Progenitor cell of endocrine pancreas (in vitro differentiated cells): ENCODE results near the gene IZUMO2. TPM values are rescaled to one million over a fixed set of nuclear protein-coding genes. Genes with fewer than 3 reads are reported as not detected.

Experiments used
- DNase-seq: peaks from one replicate; pipeline ENCODE4 v3.0.0; 2021; ENCODE audit warnings: low spot score; ENCODE audit not compliant: unreplicated experiment
- H3K27ac Mint-ChIP-seq: 2 replicates; pipeline ENCODE4 v1.8.0; 2021; ENCODE audit warnings: mild to moderate bottlenecking, moderate library complexity, mixed read lengths
- H3K27me3 Mint-ChIP-seq: 2 replicates; pipeline ENCODE4 v1.8.0; 2021; ENCODE audit warnings: mixed read lengths
- H3K36me3 Mint-ChIP-seq: 2 replicates; pipeline ENCODE4 v1.8.0; 2022; ENCODE audit warnings: mixed read lengths; ENCODE audit not compliant: insufficient read depth
- H3K4me1 Mint-ChIP-seq: 2 replicates; pipeline ENCODE4 v1.8.0; 2021; ENCODE audit warnings: low read depth, mixed read lengths
- H3K4me3 Mint-ChIP-seq: 2 replicates; pipeline ENCODE4 v1.8.0; 2021; ENCODE audit warnings: low read depth, mild to moderate bottlenecking, moderate library complexity, mixed read lengths
- H3K9me3 Mint-ChIP-seq: 2 replicates; pipeline ENCODE4 v1.8.0; 2021; ENCODE audit warnings: low read depth, mixed read lengths
- total RNA-seq: library from RNA; stranded (reverse); gene quantifications from 2 replicates; pipeline ENCODE4 v1.2.1, GENCODE V29; 2021
- TF ChIP-seq, protein P1 (sequence below): fragments of 200-600 bp; sonication (generic); IDR thresholded peaks from one replicate; pipeline ENCODE4 v1.5.0; 2021; ENCODE audit warnings: antibody characterized with exemption, mild to moderate bottlenecking; ENCODE audit not compliant: unreplicated experiment

The IZUMO2 gene
- total RNA-seq, 1 donor from 2014 or later: not detected

DNA sequence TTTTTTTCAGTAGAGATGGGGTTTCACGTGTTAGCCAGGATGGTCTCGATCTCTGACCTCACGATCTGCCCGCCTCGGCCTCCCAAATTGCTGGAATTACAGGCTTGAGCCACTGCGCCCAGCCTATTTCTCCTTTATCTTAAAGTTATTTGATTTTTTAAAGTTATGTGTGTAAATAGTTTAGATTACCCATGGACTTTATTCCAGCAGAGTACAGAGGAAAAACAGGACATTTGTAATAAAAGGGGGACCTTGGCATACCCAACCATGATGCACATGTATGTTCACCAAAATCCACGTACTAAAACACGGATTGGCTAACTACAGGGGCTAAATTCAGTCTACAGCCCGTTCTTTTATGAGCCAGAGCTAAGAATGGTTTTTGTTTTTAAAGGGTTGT lies 13.7 kb upstream of the IZUMO2 start:
- TF ChIP-seq, protein P1, sequence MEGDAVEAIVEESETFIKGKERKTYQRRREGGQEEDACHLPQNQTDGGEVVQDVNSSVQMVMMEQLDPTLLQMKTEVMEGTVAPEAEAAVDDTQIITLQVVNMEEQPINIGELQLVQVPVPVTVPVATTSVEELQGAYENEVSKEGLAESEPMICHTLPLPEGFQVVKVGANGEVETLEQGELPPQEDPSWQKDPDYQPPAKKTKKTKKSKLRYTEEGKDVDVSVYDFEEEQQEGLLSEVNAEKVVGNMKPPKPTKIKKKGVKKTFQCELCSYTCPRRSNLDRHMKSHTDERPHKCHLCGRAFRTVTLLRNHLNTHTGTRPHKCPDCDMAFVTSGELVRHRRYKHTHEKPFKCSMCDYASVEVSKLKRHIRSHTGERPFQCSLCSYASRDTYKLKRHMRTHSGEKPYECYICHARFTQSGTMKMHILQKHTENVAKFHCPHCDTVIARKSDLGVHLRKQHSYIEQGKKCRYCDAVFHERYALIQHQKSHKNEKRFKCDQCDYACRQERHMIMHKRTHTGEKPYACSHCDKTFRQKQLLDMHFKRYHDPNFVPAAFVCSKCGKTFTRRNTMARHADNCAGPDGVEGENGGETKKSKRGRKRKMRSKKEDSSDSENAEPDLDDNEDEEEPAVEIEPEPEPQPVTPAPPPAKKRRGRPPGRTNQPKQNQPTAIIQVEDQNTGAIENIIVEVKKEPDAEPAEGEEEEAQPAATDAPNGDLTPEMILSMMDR: no peak
- Mint-ChIP-seq H3K4me3 (no peak overlapping the region), H3K27me3 (peaks cover 16% of the 10 kb centered on the region), H3K36me3 (no peaks in the 10 kb centered on the region), H3K27ac (no peak overlapping the region), H3K9me3 (peaks cover 3% of the 10 kb centered on the region), H3K4me1 (no peaks in the 10 kb centered on the region)
- DNase-seq: no peak

DNA sequence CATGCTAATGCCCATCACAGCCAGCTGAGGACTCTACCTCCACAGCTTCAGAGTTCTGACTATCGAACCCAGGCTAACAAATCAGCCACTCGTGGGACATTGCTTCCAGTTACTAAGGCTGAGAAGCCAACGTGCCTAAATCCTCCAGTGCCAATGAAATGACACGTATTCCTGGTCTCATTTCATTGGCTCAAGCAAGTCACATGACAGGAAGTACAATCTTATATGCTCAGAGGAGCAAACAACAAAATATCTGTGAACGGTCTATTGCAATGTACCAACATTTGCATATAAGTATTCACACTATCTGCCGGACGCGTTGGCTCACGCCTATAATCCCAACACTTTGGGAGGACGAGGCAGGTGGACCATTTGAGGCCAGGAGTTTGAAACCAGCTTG lies 12.8 kb upstream of the IZUMO2 start:
- DNase-seq: no peak
- H3K27ac Mint-ChIP-seq: no peak overlapping the region
- no peaks in the 10 kb centered on the region for H3K4me1 Mint-ChIP-seq
- peaks cover 11% of the 10 kb centered on the region for H3K27me3 Mint-ChIP-seq
- peaks cover 3% of the 10 kb centered on the region for H3K9me3 Mint-ChIP-seq
- H3K4me3 Mint-ChIP-seq: no peak overlapping the region
- TF ChIP-seq, protein P1: no peak
- H3K36me3 Mint-ChIP-seq: no peaks in the 10 kb centered on the region

DNA sequence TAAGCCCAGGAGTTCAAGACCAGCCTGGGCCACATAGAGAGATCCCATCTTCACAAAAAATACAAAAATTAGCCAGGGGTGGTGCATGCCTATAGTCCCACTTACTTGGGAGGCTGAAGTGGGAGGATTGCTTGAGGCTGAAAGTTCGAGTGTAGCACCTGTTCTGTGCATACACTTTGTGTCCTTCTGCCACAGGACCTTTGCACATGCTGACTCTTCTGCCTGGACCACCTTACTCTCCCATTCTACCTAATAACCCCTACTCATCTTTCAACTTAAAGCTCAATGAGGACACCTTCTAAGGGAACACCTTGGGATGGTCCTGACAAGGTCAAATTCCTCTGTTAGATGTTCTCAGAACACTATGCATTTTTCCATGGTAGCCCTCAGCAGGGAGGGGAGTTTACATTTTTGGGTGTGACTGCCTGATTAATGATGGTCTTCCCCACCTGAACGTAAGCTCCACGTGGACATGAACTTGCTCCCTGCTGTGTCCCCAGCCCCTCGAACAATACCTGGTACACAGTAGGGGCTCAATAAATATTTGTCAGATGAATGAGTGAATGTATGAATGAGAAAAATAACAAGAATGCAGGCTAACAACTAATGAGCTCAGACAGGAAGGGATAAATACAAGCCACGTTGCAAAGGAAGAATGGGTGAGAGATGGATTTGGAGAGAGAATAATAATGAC lies 11.2 kb upstream of the IZUMO2 start:
- Mint-ChIP-seq H3K9me3 (peaks cover 3% of the 10 kb centered on the region), H3K27me3 (peaks cover 14% of the 10 kb centered on the region), H3K4me1 (no peaks in the 10 kb centered on the region), H3K27ac (no peak overlapping the region), H3K4me3 (no peak overlapping the region), H3K36me3 (no peaks in the 10 kb centered on the region)
- TF ChIP-seq, protein P1: no peak
- no peak for DNase-seq

DNA sequence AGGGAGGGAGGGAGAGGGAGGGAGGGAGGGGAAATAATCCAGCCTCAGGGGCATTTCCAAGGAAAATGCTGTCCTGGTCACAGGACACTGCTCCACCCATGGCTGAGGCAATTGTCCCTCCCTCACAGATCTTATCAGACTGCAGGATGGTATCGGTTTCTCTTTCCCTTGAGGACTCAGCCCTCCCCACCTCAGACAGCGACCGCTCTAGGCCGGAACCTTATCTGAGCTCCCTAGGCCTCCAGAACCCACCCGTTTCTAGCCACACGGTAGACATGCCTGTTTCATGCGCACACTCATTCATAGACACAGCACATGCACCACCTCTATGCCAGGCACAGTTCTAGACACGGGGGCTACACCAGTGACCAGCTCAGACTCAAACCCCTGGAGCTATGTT lies 10.0 kb upstream of the IZUMO2 start:
- TF ChIP-seq, protein P1: no peak
- no peak overlapping the region for H3K4me3 Mint-ChIP-seq
- no peak overlapping the region for H3K27ac Mint-ChIP-seq
- H3K36me3 Mint-ChIP-seq: no peaks in the 10 kb centered on the region
- peaks cover 3% of the 10 kb centered on the region for H3K9me3 Mint-ChIP-seq
- H3K4me1 Mint-ChIP-seq: no peaks in the 10 kb centered on the region
- H3K27me3 Mint-ChIP-seq: peaks cover 12% of the 10 kb centered on the region
- no peak for DNase-seq

DNA sequence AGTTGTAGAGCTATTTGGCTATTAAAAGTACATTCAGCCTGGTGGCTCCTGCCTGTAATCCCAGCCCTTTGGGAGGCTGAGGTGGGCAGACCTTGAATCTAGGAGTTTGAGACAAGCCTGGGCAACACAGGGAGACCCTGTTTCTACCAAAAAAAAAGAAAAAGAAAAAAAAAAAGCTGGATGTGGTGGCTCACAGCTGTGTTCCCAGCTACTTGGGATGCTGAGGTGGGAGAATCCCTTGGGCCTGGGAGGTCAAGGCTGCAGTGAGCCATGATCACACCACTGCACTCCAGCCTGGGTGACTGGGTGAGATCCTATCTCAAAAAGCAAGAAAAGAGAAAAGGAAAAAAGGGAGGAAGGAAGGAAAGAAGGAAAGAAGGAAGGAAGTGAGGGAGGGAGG lies 9.6 kb upstream of the IZUMO2 start:
- H3K4me3 Mint-ChIP-seq: no peak overlapping the region
- no peak overlapping the region for H3K27ac Mint-ChIP-seq
- no peak for DNase-seq
- H3K27me3 Mint-ChIP-seq: peaks cover 12% of the 10 kb centered on the region
- TF ChIP-seq, protein P1: no peak
- H3K36me3 Mint-ChIP-seq: no peaks in the 10 kb centered on the region
- H3K9me3 Mint-ChIP-seq: peaks cover 3% of the 10 kb centered on the region
- no peaks in the 10 kb centered on the region for H3K4me1 Mint-ChIP-seq
